Pancreas (tissue), 10 donors: Measurements from ENCODE around the gene P2RX5. TPM values are rescaled to one million over a fixed set of nuclear protein-coding genes. Genes with fewer than 3 reads are reported as not detected.
A peak's percentile ranks its signal among the peaks of the same experiment; 100 is the strongest.

ENCODE experiments used
- ATAC-seq, 4 donors: fragments of 200-7000 bp; cut with Tn5 transposase; one replicate each; pipeline versions ENCODE4 v1.8.0 to v1.9.1; 2020; ENCODE audit warnings: mild to moderate bottlenecking in 4 of 4, moderate library complexity in 4 of 4
- DNase-seq, 6 donors: peaks; one replicate each; pipeline ENCODE4 v3.0.0-alpha.2; 2020
- FAIRE-seq: peaks from 2 replicates; lab custom pipeline; 2012; peaks lifted over from hg19 to GRCh38; lab: Jason Lieb, UNC
- H3K27ac ChIP-seq, 4 donors: fragments of 200-600 bp; sonication (generic); 1 replicate in 3 of 4; 2 replicates in 1 of 4; pipeline versions ENCODE4 v1.5.0 to v1.8.0; 2020
- H3K27me3 ChIP-seq, 4 donors: fragments of 200-600 bp; one replicate each; pipeline ENCODE4 v1.8.0; 2021
- H3K36me3 ChIP-seq, 3 donors: fragments of 200-600 bp; sonication (generic) in 1 of 3; one replicate each; pipeline versions ENCODE4 v1.5.0 to v1.8.0; 2020 to 2021
- H3K4me1 ChIP-seq, 3 donors: fragments of 200-600 bp; one replicate each; pipeline ENCODE4 v1.8.0; 2021
- H3K4me3 ChIP-seq, 4 donors: fragments of 200-600 bp; sonication (generic) in 2 of 4; one replicate each; pipeline versions ENCODE4 v1.5.0 to v1.8.0; 2020 to 2021
- H3K9me3 ChIP-seq, 4 donors: fragments of 200-600 bp; one replicate each; pipeline ENCODE4 v1.8.0; 2021
- CTCF ChIP-seq, 4 donors: fragments of 200-600 bp; sonication (generic) in 3 of 4; IDR thresholded peaks; one replicate each; pipeline versions ENCODE4 v1.5.0 to v1.8.0; 2021; ENCODE audit warnings: antibody characterized with exemption in 4 of 4
- WGBS, 2 donors: extraction: QIAGEN DNeasy Blood & Tissue Kit; methylation state at CpG; one replicate each; pipeline ENCODE4 v1.1.7; 2013; 5-methylcytosine and 5-hydroxymethylcytosine counted together
- intact Hi-C, 3 donors: fragments of 100-400 bp; cut with DNase I; formaldehyde crosslinking; loops; one replicate each; pipeline versions ENCODE4 v1.11.1 to v1.14.2; 2022
- polyA plus RNA-seq, 2 donors: library from polyadenylated mRNA; stranded (reverse); fragments of 200-250 nt; gene quantifications; one replicate each; pipeline ENCODE4 v1.2.3, GENCODE V29; 2013
- total RNA-seq, 6 donors: library from RNA; stranded (reverse); fragmentation: NEBNext Ultra II Directional in 4 of 6; extraction: Animal tissue kit (Norgen Biotek cat#: 25700) in 4 of 6; gene quantifications; one replicate each; pipeline versions ENCODE4 v1.2.1 to v1.2.4, GENCODE V29; 2021 to 2023
- donor health status: healthy with polysubstance abuse.
- donor health status: DM: no; HTN: no; CAD: no; lungs with moderate emphysema.
- donor health status: DM: no; HTN: no; CAD: no.
- donor health status: control.
- donor health status: control.
- donor health status: Bipolar disorder and iron deficiency.
- donor health status: DM: yes; HTN: yes; CAD: no.
- donor health status: DM: no; HTN: no; CAD: no.
- donor health status: DM: no; HTN: no; CAD: no.
- donor health status: DM: yes; HTN: yes; CAD: no.

The P2RX5 gene
- total and polyA plus RNA-seq, 8 donors = 0.13 to 1.4 (median 0.55) TPM

GRCh38 chr17:3636154-3636907 is 59.6 kb downstream of the P2RX5 start, which contains the start of the genes CTNS and SHPK:
CTNS (plus strand) TSS chr17:3636760; CDS start chr17:3640207, 3,447 bp downstream.
SHPK (minus strand) TSS chr17:3636250; CDS start chr17:3636219, 31 bp downstream.
- 0 to 1% methylated on average over 68 of the region's 68 CpGs for WGBS, 2 donors
- H3K4me1 ChIP-seq = peaks cover 7 to 24% (median 9%) of the 10 kb centered on the region in 3 donors
- FAIRE-seq = no peak

GRCh38 chr17:3635474-3636153 is 60.3 kb downstream of the P2RX5 start:
- Histone ChIP-seq H3K36me3 (no peaks in the 10 kb centered on the region), H3K27me3 (no peaks in the 10 kb centered on the region), H3K27ac (peak overlapping the region; percentile 94 to 99 (median 98)), H3K4me3 (peak overlapping the region; percentile 82 to 99 (median 98)), H3K4me1 (peaks cover 2 to 20% (median 5%) of the 10 kb centered on the region in 3 donors), H3K9me3 (no peaks in the 10 kb centered on the region)
- ATAC-seq (peak in 2 of 4 donors; percentile 2 to 4), DNase-seq (peak in 1 of 6 donors; percentile 52), FAIRE-seq (no peak)
- intact Hi-C loops = no loop called here
- TF ChIP-seq CTCF (IDR thresholded peaks at IDR 0.05) = no peak
- 8 to 12% methylated on average over 33 to 38 of the region's 38 CpGs for WGBS, 2 donors

More at GRCh38 chr17:3636154-3636907, 59.6 kb downstream of the P2RX5 start, which contains the start of the genes CTNS and SHPK:
- H3K4me3 ChIP-seq = peak within 1 kb of the TSS; percentile 82 to 99 (median 98)
- peak within 1 kb of the TSS; percentile 94 to 99 (median 98) for H3K27ac ChIP-seq
- TF ChIP-seq CTCF (IDR thresholded peaks at IDR 0.05) = no peak
- DNase-seq = peak; percentile 95 to 99 (median 98)
- no peaks in the 10 kb centered on the region for H3K36me3 ChIP-seq
- peak; percentile 92 to 98 (median 94) for ATAC-seq
- H3K9me3 ChIP-seq = no peaks in the 10 kb centered on the region
- intact Hi-C loops = no loop called here
- H3K27me3 ChIP-seq = no peaks in the 10 kb centered on the region

GRCh38 chr17:3632287-3632686 is 63.7 kb downstream of the P2RX5 start:
- DNase-seq = no peak
- no peak for TF ChIP-seq CTCF (IDR thresholded peaks at IDR 0.05)
- 95 to 100% methylated on average over 7 of the region's 7 CpGs for WGBS, 2 donors

GRCh38 chr17:3630781-3631180 is 65.2 kb downstream of the P2RX5 start:
- DNase-seq (no peak), FAIRE-seq (no peak), ATAC-seq (peak in 1 of 4 donors; percentile 19)
- H3K27me3 ChIP-seq = no peaks in the 10 kb centered on the region
- 90 to 96% methylated on average over 10 of the region's 10 CpGs for WGBS, 2 donors
- H3K36me3 ChIP-seq = peaks cover 0 to 19% (median 0%) of the 10 kb centered on the region in 3 donors
- H3K9me3 ChIP-seq = no peaks in the 10 kb centered on the region
- intact Hi-C loops = no loop called here
- H3K4me1 ChIP-seq = peaks cover 0 to 5% (median 0%) of the 10 kb centered on the region in 3 donors
- no peak overlapping the region for H3K27ac ChIP-seq
- no peak overlapping the region for H3K4me3 ChIP-seq
- TF ChIP-seq CTCF (IDR thresholded peaks at IDR 0.05) = no peak

More at GRCh38 chr17:3632287-3632686, 63.7 kb downstream of the P2RX5 start:
- Histone ChIP-seq H3K4me1 (peaks cover 0 to 5% (median 0%) of the 10 kb centered on the region in 3 donors), H3K4me3 (no peak overlapping the region), H3K9me3 (no peaks in the 10 kb centered on the region), H3K27ac (no peak overlapping the region), H3K36me3 (peaks cover 0 to 19% (median 0%) of the 10 kb centered on the region in 3 donors), H3K27me3 (no peaks in the 10 kb centered on the region)
- no peak for ATAC-seq
- no peak for FAIRE-seq
- intact Hi-C loops = no loop called here
